PC-9 (cell line): ENCODE measurements around the gene GLB1L2.

Source experiments
- CTCF ChIP-seq: fragments of 200-600 bp; sonication (generic); conservative IDR thresholded peaks from 2 replicates; pipeline ENCODE4 v1.6.1; 2017; ENCODE audit warnings: mixed run types, antibody characterized with exemption, mild to moderate bottlenecking, moderate library complexity
- EZH2 ChIP-seq: fragments of 200-600 bp; sonication (generic); IDR thresholded peaks from 2 replicates; pipeline ENCODE4 v1.8.0; 2017; ENCODE audit warnings: antibody characterized with exemption, low read depth

- TF ChIP-seq CTCF = no peak
- no peak for TF ChIP-seq EZH2
Observed at GRCh38 chr11:134338654-134339053, 6.9 kb downstream of the GLB1L2 start.
